Keratinocyte (primary cell): Measurements from ENCODE around the gene RNF144A. TPM values are rescaled to one million over a fixed set of nuclear protein-coding genes. Genes with fewer than 3 reads are reported as not detected.

ENCODE experiments used
- DNase-seq: peaks from one replicate; pipeline ENCODE4 v3.0.0-alpha.2; 2011; ENCODE audit warnings: low read depth, missing footprints, low spot score
- FAIRE-seq: peaks from 2 replicates; lab custom pipeline; 2011; peaks lifted over from hg19 to GRCh38; lab: Jason Lieb, UNC
- H2AFZ ChIP-seq: 2 replicates; pipeline ENCODE4 v1.6.0; 2012; ENCODE audit warnings: low read length, control low read depth, inconsistent platforms; ENCODE audit not compliant: control insufficient read depth
- H3K27ac ChIP-seq: 2 replicates; pipeline ENCODE4 v1.5.1; 2011; ENCODE audit warnings: low read length; ENCODE audit not compliant: control insufficient read depth, insufficient read depth
- H3K27me3 ChIP-seq: 3 replicates; pipeline ENCODE4 v1.6.0; 2011; ENCODE audit warnings: low read length; ENCODE audit not compliant: control insufficient read depth, insufficient read depth; ENCODE audit errors: extremely low read depth
- H3K36me3 ChIP-seq, 2 experiments: 2 replicates in 1 of 2; 3 replicates in 1 of 2; pipeline ENCODE4 v1.5.1; 2011; ENCODE audit warnings: low read length in 2 of 2, mild to moderate bottlenecking in 1 of 2; ENCODE audit not compliant: control insufficient read depth in 2 of 2, insufficient read depth in 2 of 2; ENCODE audit errors: extremely low read depth in 1 of 2
- H3K4me1 ChIP-seq: 3 replicates; pipeline ENCODE4 v1.5.1; 2011; ENCODE audit warnings: low read length; ENCODE audit not compliant: control insufficient read depth, insufficient read depth; ENCODE audit errors: extremely low read depth
- H3K4me2 ChIP-seq: 3 replicates; pipeline ENCODE4 v1.6.0; 2011; ENCODE audit warnings: low read depth, low read length; ENCODE audit not compliant: control insufficient read depth, insufficient read depth; ENCODE audit errors: extremely low read depth
- H3K4me3 ChIP-seq, 3 experiments: fragments of 200-600 bp in 1 of 3; sonication (generic) in 1 of 3; 2 replicates in 2 of 3; 3 replicates in 1 of 3; pipeline ENCODE4 v1.5.1; 2011 to 2016; ENCODE audit warnings: low read length in 3 of 3, mild to moderate bottlenecking in 3 of 3, control low read depth in 2 of 3, inconsistent platforms in 1 of 3, low read depth in 1 of 3, mixed read lengths in 1 of 3, mixed run types in 1 of 3, moderate library complexity in 1 of 3; ENCODE audit not compliant: control insufficient read depth in 2 of 3, insufficient read depth in 2 of 3; ENCODE audit errors: extremely low read depth in 1 of 3
- H3K79me2 ChIP-seq: 2 replicates; pipeline ENCODE4 v1.6.0; 2012; ENCODE audit warnings: low read length; ENCODE audit not compliant: control insufficient read depth, insufficient read depth
- H3K9ac ChIP-seq: 3 replicates; pipeline ENCODE4 v1.6.0; 2011; ENCODE audit warnings: low read length; ENCODE audit not compliant: control insufficient read depth, insufficient read depth; ENCODE audit errors: extremely low read depth
- H3K9me1 ChIP-seq: 3 replicates; pipeline ENCODE4 v1.6.0; 2011; ENCODE audit warnings: low read length; ENCODE audit not compliant: control insufficient read depth, insufficient read depth; ENCODE audit errors: extremely low read depth
- H3K9me3 ChIP-seq: 2 replicates; pipeline ENCODE4 v1.5.1; 2012; ENCODE audit warnings: low read depth, low read length; ENCODE audit not compliant: control insufficient read depth
- H4K20me1 ChIP-seq: 3 replicates; pipeline ENCODE4 v1.6.0; 2011; ENCODE audit warnings: low read length; ENCODE audit not compliant: control insufficient read depth, insufficient read depth; ENCODE audit errors: extremely low read depth
- CTCF ChIP-seq, 3 experiments: IDR thresholded peaks in 1 of 3; conservative IDR thresholded peaks in 1 of 3; optimal IDR thresholded peaks in 1 of 3; 2 replicates in 2 of 3; 3 replicates in 1 of 3; pipeline versions ENCODE3 to v1.5.1; 2011; ENCODE audit warnings: low read length in 3 of 3, mild to moderate bottlenecking in 3 of 3, moderate library complexity in 2 of 3, control low read depth in 1 of 3, inconsistent platforms in 1 of 3; ENCODE audit not compliant: insufficient read depth in 2 of 3; ENCODE audit errors: extremely low read depth in 1 of 3
- EZH2 ChIP-seq: IDR thresholded peaks from one replicate; pipeline ENCODE4 v1.6.1; 2012; ENCODE audit warnings: inconsistent platforms, mild to moderate bottlenecking, low read length, moderate library complexity
- dilution Hi-C: fragments of 300-500 bp; cut with MboI; formaldehyde crosslinking; loops from one replicate; pipeline ENCODE4 v1.7.0; 2020; ENCODE audit warnings: low sequenced_read_pairs; ENCODE audit not compliant: extremely low pct_ligation_motif_present
- polyA plus RNA-seq, 5 experiments: library from polyadenylated mRNA; depleted of rRNA in 3 of 5; stranded (reverse) in 3 of 5; stranded (forward) in 1 of 5; unstranded in 1 of 5; fragments of >200 nt; gene quantifications; 1 replicate in 1 of 5; 2 replicates in 3 of 5; 3 replicates in 1 of 5; pipeline versions ENCODE4 v1.2.1 to v1.2.3, GENCODE V29; 2011 to 2012; ENCODE audit warnings: missing spikeins in 2 of 5, low read depth in 1 of 5, low replicate concordance in 1 of 5

The RNF144A gene
- polyA plus RNA-seq, 1 donor (not counting 4 experiments of a cell fraction or from before 2014, with no cell fraction given) = 1.4 TPM

GRCh38 chr2:7022492-7023385 lies 105.5 kb downstream of the RNF144A start:
- no peaks in the 10 kb centered on the region for H3K9me1 ChIP-seq
- no peak for DNase-seq
- no peaks in the 10 kb centered on the region for H3K79me2 ChIP-seq
- no peaks in the 10 kb centered on the region for H3K4me1 ChIP-seq
- FAIRE-seq = no peak
- dilution Hi-C loops = no loop called here
- H4K20me1 ChIP-seq = peaks cover 2% of the 10 kb centered on the region
- H3K9me3 ChIP-seq = no peaks in the 10 kb centered on the region
- H3K9ac ChIP-seq = no peak overlapping the region
- H3K4me2 ChIP-seq = no peak overlapping the region
- no peaks in the 10 kb centered on the region for H3K27me3 ChIP-seq
- H3K4me3 ChIP-seq = no peak overlapping the region
- no peak overlapping the region for H2AFZ ChIP-seq
- no peak overlapping the region for H3K27ac ChIP-seq
- TF ChIP-seq EZH2 (no peak), CTCF (optimal IDR thresholded peaks at IDR 0.05 in 1 of 3, IDR thresholded peaks at IDR 0.05 in 1 of 3, conservative IDR thresholded peaks at IDR 0.05 in 1 of 3; ENCODE audit: extremely low read depth in 1 of 3, insufficient read depth in 2 of 3, low read length in 3 of 3) (no peak)
- no peaks in the 10 kb centered on the region for H3K36me3 ChIP-seq

GRCh38 chr2:7023542-7023941 lies 106.3 kb downstream of the RNF144A start:
- Histone ChIP-seq H3K27ac (no peak overlapping the region), H3K36me3 (no peaks in the 10 kb centered on the region), H3K27me3 (no peaks in the 10 kb centered on the region), H2AFZ (no peak overlapping the region), H3K9ac (no peak overlapping the region), H3K79me2 (no peaks in the 10 kb centered on the region), H3K9me1 (no peaks in the 10 kb centered on the region), H3K4me2 (no peak overlapping the region), H4K20me1 (peaks cover 2% of the 10 kb centered on the region), H3K4me3 (no peak overlapping the region), H3K4me1 (no peaks in the 10 kb centered on the region), H3K9me3 (no peaks in the 10 kb centered on the region)
- DNase-seq (no peak), FAIRE-seq (no peak)
- dilution Hi-C loops = no loop called here
- TF ChIP-seq CTCF (optimal IDR thresholded peaks at IDR 0.05 in 1 of 3, IDR thresholded peaks at IDR 0.05 in 1 of 3, conservative IDR thresholded peaks at IDR 0.05 in 1 of 3; ENCODE audit: extremely low read depth in 1 of 3, insufficient read depth in 2 of 3, low read length in 3 of 3) (no peak), EZH2 (no peak)
